MV-4-11 (cell line): ENCODE measurements around the gene RAB3IL1.
"Not testable (repeated sequence)": the region's sequence is repeated elsewhere in the genome, so short reads cannot be mapped to it uniquely, and the experiment has no call there.

Source experiments
- DNase-seq: peaks from one replicate; lab custom pipeline; 2025; lab: John Stamatoyannopoulos, UW

The RAB3IL1 gene

DNA sequence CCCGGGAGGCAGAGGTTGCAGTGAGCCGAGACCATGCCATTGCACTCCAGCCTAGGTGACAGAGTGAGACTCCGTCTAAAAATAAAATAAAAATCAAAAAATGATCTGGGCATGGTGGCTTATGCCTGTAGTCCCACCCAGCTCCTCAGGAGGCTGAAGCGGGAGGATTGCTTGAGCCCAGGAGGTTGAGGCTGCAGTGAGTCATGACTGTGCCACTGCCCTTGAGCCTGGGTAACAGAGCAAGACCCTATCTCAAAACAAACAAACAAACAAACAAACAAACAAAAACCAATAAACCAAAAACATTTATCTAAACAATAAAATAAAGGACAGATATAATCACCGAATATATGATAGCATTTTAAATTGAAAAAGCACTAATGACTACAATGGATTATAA lies 36.3 kb upstream of the RAB3IL1 start:
- not testable (repeated sequence) for DNase-seq

DNA sequence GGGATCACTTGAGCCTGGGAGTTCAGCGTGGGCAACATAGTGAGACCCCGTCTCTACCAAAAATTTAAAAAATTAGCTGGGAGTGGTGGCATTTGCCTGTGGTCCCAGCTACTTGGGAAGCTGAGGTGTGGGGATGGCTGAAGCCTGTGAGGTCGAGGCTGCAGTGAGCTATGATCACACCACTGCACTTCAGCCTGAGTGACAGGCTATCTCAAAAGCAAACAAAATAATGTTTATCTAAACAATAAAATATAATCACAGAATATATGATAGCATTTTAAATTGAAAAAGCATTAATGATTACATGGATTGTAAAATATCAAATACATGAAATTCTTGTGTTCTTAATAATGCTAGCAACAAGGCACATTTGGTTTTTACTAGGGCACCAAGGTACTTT lies 35.5 kb upstream of the RAB3IL1 start:
- no peak for DNase-seq

DNA sequence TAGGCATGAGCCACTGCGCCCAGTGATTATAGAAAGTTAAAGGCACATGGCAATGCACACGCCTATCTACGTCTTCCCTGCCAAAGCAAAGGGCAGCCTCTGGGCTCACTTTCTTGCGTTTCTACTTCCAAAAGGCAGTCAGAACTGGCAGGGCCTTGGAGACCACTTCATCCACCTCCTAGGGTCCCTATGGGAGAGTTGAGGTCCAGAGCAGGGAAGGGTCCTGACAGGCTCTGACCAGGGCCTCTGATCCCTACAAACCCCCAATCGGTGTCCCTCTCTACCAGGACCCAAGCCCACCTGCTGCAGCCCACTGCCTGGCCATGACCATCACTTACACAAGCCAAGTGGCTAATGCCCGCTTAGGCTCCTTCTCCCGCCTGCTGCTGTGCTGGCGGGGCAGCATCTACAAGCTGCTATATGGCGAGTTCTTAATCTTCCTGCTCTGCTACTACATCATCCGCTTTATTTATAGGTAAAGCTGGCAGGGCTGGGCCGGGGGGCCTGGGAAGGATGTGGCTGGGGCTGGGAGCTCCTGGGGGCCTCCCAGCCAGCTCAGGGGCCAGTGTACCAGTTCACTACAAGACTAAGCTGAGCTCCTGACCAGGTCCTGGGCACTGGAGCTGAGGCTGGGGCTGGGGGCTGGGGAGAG lies 34.2 kb upstream of the RAB3IL1 start:
- DNase-seq, result no peak

DNA sequence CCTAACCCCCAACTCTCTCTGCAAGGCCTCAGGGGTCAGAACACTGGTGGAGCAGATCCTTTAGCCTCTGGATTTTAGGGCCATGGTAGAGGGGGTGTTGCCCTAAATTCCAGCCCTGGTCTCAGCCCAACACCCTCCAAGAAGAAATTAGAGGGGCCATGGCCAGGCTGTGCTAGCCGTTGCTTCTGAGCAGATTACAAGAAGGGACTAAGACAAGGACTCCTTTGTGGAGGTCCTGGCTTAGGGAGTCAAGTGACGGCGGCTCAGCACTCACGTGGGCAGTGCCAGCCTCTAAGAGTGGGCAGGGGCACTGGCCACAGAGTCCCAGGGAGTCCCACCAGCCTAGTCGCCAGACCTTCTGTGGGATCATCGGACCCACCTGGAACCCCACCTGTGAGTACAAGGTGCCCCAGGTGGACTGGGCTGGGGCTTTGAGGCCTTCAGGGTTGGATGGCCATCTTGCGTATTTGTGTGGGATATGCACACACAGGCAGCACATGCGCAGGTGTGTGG lies 32.7 kb upstream of the RAB3IL1 start, which contains the start of gene BEST1:
Gene BEST1 (plus strand): TSS at position 317 of the 513 bp plus-strand sequence. CDS start 1,456 bp downstream, outside the sequence.
- DNase-seq, result no peak

DNA sequence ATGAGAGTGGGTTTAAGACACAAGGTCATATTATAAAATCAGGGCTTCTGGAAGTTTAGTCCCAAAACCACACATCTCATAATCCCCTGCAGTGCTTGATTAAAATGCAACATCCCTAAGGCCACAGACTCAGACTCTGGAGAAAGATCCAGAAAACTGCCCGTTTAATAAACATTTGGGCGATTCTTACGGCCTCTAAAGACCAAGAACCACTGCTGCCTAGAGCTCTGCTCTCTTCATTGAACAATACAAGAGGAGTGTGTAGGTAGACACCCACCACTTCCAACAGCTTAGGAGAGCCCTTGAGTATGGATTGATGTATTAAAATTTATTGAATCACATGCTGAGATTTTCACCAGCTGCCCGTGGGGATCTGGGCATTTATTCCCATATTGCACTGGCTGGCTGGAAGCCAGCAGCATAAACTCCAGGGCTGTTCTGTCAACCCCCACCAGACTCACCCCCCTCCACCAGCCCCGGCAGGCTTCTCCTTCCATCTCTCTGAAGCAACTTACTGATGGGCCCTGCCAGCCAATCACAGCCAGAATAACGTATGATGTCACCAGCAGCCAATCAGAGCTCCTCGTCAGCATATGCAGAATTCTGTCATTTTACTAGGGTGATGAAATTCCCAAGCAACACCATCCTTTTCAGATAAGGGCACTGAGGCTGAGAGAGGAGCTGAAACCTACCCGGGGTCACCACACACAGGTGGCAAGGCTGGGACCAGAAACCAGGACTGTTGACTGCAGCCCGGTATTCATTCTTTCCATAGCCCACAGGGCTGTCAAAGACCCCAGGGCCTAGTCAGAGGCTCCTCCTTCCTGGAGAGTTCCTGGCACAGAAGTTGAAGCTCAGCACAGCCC lies 32.0 kb upstream of the RAB3IL1 start:
- peak; percentile 74 for DNase-seq

DNA sequence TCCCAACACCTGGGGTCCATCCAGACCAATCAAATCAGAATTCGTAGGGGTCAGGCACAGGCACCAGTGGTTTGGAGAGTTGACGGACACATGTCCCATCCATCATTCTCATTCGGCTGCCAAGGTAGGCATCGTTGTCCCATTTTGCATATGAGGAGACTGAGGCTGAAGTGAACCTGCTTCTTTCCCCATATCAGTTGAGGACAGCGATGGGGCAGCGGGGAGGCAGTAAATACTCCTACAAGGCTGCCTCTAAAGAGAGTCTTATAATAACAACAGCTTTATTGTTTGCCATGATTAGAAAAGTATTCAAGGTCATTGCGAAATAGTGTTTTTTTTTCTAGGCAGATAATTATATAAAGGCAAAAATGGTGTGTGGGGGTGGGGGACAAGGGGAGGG lies 31.1 kb upstream of the RAB3IL1 start:
- DNase-seq, result no peak

DNA sequence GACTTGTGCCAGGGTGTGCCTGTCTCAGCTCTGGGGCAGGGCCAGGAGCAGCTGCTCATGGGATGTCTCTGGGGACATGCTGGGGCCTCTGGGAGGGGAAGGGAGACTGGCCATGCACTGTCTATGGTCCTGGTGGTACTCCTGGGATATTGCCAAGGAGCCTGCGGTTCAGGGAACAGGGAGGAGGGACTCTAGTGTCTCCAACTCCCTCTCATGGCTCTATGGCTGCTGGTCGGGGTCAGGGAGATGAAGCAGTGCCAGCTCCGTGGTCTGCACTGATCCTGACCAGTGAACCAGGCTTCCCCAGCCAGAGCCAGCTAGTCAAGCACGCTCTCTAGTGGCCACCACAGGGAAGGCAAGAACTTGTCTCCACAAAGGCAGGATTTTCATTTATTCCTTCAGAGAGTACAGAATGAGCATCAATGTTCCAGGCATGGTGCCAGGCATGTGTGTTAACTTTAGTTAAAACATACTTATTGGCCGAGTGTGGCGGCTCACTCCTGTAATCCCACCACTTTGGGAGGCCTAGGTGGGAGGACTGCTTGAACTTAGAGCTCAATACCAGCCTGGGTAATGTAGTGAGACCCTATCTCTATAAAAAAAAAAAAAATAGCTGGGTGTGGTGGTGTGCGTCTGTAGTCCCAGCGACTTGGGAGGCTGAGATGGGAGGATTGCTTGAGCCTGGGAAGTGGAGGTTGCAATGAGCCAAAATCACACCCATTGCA lies 30.3 kb upstream of the RAB3IL1 start:
- peak; percentile 61 for DNase-seq

DNA sequence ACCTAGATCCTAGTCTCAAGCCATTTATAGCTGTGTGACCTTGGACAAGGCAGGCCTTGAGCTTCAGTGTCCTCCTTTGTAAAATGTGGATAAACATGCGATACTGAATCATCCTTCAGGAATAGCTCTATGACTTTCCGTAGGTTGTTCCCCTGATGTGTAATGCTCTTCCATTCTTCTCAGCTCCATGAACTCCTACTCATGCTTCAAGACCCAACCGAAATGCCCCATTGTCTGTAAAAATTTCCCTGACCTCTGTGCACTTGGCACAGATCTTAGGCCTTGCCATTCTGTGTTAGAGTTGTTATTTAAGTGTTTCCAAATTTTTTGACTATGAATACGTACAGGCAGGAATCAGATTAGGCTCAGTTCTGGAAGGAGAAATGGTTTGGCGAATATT lies 29.5 kb upstream of the RAB3IL1 start:
- DNase-seq, result no peak

DNA sequence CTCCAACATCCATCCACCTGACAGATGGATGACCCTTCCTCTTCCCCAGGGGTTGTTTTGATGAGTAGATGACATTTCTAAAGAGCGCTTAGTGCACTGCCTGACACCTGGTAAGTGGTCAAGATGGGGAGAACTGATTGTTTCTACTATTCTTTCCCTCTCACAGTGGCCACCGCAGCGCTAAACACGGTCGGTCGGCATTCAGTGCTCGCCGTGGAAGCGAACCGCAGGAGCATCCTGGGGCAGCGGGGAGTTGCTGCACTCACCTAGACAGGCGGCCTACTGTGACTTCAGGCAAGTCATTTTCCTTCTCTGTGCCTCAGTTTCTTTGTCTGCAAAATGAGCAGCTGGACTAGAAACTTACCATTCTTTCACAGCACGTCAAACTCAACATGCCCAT lies 27.8 kb upstream of the RAB3IL1 start:
- DNase-seq, result no peak

DNA sequence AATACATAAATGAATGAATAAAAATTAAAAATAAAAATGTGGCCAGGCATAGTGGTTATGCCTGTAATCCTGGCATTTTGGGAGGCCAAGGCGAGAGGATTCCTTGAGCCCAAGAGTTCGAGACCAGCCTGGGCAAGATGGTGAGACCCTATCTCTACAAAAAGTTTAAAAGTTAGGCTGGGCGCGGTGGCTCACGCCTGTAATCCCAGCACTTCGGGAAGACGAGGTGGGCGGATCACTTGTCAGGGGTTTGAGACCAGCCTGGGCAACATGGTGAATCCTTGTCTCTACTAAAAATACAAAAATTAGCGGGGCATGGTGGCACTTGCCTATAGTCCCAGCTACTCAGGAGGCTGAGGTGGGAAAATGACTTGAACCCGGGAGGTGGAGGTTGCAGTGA lies 23.1 kb upstream of the RAB3IL1 start:
- DNase-seq, result no peak

DNA sequence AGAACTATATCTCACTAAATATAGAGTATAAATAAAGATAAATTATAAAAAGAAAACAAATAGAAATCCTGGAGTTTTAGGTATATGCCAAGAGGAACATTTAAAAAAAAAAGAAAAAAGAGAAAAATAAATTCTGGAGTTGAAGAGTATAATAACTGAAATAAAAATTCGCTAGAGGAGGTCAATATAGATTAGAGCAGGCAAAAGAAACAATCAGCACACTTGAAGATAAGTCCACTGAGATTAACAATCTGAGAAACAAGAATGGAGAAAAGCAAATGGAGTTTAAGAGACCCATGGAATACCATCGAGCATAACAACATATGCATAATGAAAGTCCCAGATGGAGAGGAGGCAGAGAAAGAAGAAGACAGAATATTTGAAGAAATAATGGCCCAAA lies 18.5 kb upstream of the RAB3IL1 start:
- DNase-seq, result no peak

DNA sequence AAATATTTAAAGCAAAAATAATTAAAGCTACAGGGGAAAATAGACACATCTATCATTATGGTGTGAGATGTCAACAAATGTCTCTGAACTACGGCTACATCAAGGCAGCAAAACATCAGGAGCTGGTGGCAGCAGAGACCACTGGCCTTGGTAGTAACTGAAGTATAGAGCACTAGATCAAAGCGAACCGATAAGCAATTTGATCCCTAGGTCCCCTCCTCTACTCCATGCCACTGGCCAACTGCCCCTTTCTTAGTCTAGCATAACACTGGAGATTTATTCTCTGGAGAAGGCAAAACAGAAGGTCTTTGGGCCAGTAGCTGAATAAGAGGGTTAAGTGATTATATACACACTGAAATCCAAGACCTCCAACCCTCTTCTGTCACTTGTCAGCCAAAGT lies 13.6 kb upstream of the RAB3IL1 start:
- no peak for DNase-seq

DNA sequence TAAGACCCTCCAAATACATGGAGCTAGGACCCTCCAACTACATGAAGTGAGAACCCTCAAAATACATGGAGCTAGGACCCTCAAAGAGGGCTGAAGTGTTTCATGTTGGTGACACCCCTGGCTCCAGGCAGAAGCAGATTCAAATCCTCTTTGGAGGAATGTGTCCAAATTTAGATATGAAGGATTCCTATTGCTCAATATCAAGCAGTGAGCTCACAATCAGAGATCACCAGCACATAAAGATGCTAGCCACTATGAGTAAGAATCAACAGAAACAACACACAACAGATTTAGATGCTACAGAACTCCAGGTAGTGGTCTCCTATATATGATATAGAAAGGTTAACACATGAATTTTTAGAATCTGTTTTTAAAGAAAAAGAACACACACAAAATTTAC lies 11.2 kb upstream of the RAB3IL1 start:
- no peak for DNase-seq

DNA sequence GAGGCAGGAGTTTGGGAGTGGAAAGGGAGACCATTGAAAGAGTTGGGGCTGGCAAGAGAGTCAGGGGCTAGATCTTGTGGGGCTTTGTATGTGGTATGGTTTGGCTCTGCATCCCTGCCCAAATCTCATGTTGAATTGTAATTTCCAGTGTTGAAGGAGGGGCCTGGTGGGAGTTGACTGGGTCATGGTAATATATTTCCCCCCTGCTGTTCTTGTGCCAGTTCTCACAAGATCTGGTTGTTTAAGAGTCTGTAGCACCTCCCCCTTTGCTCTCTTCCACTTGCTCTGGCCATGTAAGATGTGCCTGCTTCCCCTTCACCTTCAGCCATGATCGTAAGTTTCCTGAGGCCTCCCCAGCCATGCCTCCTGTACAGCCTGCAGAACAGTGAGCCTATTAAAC lies 10.1 kb upstream of the RAB3IL1 start:
- peak; percentile 16 for DNase-seq

DNA sequence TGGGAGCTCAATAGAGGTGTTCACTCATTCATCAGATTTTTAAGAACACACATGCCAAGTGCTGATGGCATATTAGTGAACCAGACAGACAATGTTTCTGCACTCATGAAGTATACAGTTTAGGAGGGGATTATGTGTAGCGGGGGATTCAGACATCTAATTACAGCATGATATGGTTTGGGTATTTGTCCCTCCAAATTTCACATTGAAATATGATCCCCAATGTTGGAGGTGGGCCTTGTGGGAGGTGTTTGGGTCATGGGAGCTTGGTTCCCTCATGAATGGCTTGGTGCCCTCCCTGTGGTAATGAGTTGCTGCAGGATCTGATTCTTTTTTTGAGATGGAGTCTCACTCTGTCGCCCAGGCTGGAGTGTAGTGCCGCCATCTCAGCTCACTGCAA lies 8.9 kb upstream of the RAB3IL1 start:
- DNase-seq, result no peak

DNA sequence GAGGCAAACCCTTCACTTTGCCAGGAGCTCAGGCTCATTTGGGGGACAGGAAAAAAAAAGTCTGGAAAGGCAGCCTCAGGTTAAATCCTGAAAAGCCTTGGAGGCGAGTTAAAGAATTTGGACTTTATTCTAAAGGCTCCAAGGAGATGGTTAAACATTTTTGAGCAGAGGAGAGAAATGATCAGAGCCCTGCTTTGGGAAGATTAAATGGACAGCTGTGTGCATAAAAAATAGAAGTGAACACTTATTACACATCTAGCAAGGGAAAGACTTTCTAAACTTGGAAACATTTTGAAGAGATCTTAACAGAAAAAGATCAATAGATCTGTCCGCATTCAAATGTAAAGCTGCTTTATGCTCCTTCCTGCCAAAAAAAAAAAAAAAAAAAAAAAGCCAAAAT lies 8.4 kb upstream of the RAB3IL1 start:
- no peak for DNase-seq

DNA sequence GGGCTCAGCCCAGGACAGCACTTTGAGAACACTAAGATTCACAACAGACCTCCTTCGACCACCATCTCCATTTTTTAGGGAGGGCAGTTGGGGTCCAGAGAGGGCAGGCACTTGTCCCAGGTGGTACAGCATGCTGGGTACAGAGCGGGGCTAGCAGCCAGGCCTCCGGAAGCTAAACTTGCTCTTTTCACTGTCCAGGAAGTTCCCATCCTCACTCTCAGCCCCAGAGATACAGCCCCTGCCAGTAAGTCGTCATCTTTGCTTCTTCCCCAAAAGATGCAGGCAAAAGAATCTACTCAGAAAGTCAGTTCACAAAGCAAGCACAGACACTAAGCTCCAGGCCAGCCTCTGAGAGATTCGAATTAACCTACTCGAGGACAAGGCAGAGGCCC lies 6.7 kb upstream of the RAB3IL1 start:
- no peak for DNase-seq

DNA sequence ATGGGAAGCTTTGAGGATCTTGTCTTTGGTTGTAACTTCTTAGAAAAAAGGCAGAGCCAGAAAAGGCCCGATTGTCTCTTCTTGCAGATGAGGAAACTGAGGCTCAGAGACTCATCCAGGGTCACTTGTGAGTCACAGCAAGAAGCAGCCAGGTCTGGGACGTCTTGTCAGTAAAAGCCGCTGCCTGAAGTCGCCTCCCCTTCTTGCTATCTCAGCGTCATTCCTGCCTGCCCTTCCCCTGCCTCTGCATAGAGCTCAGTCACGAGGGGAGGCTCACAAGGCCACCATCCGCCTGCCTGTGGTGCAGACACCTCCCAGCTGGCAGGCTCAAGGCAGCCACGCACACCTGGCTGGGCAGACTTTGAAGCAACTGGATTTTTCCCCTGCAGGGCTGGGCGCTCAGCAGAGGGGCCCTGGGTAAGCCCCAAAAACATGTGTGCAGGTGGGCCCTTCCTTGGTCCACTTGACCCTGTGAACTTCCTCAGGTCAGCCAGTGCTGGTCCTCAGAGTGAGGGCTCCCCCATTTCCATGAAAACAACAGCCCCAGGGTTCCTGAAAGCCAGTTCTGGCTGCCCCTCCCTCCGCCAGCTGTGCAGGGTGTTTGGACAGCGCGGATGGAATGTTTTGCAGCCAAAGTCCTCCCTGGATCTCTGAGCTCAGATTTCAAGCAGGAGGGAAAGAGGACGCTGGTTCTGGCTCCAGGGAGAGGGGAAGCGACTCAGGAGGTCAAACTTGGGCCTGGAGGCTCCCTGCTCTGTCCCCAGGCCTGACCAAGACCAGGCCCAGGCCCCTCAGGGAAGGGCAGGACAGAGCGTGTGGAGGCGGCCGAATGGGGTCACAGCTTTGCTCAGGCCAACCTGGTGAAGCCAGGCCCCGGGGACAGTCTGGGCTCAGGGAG lies 6.0 kb upstream of the RAB3IL1 start:
- DNase-seq, result no peak

DNA sequence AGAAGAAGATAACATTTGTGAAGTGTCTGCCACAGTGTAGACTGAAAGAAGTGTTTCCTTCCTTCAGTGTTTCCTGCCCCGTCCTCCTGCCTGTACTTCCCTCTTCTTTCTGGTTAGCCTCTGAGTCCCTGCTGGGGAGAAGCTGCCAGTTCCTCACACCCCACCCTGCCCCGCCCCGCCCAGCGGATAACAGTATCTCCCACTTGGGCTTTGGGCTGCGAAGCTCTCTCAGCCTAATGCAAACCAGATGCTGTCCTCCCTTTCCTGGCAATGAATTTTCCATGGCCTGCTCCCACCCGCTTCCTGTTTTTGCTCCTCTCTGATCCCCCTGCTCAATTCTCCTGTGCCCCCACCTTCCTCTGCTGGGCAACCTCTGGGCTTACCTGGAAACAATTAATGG lies 5.2 kb upstream of the RAB3IL1 start:
- DNase-seq, result peak; percentile 72

DNA sequence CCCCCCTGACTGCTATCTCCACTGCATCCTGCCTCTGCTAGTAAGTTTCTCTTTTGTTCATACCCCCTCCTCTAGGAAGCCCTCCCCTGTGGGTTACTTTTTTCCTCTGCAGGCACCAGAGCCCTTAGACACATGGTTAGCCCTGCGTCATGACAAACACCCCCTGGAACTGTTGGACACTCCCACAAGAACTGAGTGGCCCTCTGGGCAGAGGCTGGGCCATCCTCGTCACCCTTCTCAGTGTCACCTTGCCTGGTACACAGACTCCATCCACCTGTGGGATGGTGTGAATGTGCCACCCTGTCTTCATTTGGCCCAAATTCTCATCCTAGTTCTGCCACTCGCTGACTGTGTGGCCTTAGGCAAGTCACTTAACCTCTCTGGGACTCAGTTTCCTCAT lies 4.1 kb upstream of the RAB3IL1 start:
- no peak for DNase-seq
